NCI-H1694 treated with DMSO at 0.1 percent for 48 hours (cell line): Measurements from ENCODE around the gene GOLGA6D.
"Not testable (repeated sequence)": the region's sequence is repeated elsewhere in the genome, so short reads cannot be mapped to it uniquely, and the experiment has no call there.

Source experiments
- DNase-seq: peaks from one replicate; lab custom pipeline; 2025; lab: John Stamatoyannopoulos, UW

The GOLGA6D gene

GRCh38 chr15:75282572-75282971, at the start of gene GOLGA6D:
Gene GOLGA6D, plus strand, starts transcription at chr15:75282835. Its CDS starts 41 bp downstream, at chr15:75282876.
- not testable (repeated sequence) for DNase-seq

- no peak for DNase-seq
Observed at GRCh38 chr15:75233504-75234190, 49.0 kb upstream of the GOLGA6D start.

- no peak for DNase-seq
Observed at GRCh38 chr15:75234191-75234810, 48.3 kb upstream of the GOLGA6D start.

- no peak for DNase-seq
Observed at GRCh38 chr15:75235051-75235673, 47.5 kb upstream of the GOLGA6D start.

GRCh38 chr15:75235760-75236729, 46.6 kb upstream of the GOLGA6D start:
- DNase-seq = no peak

- no peak for DNase-seq
Observed at GRCh38 chr15:75237316-75237982, 45.2 kb upstream of the GOLGA6D start.

GRCh38 chr15:75238150-75238549, 44.5 kb upstream of the GOLGA6D start:
- no peak for DNase-seq

GRCh38 chr15:75245741-75246140, 36.9 kb upstream of the GOLGA6D start:
- DNase-seq = not testable (repeated sequence)

GRCh38 chr15:75248991-75249390, 33.6 kb upstream of the GOLGA6D start:
- DNase-seq = not testable (repeated sequence)

- DNase-seq = no peak
Observed at GRCh38 chr15:75249726-75250125, 32.9 kb upstream of the GOLGA6D start.

- not testable (repeated sequence) for DNase-seq
Observed at GRCh38 chr15:75251343-75251742, 31.3 kb upstream of the GOLGA6D start.

- not testable (repeated sequence) for DNase-seq
Observed at GRCh38 chr15:75252285-75252684, 30.4 kb upstream of the GOLGA6D start.

- DNase-seq = not testable (repeated sequence)
Observed at GRCh38 chr15:75258034-75258433, 24.6 kb upstream of the GOLGA6D start, which contains the start of gene GOLGA6C. Gene GOLGA6C, plus strand, starts transcription at chr15:75258334. Its CDS starts 265 bp downstream, at chr15:75258599.

- not testable (repeated sequence) for DNase-seq
Observed at GRCh38 chr15:75258620-75259343, 23.9 kb upstream of the GOLGA6D start.

GRCh38 chr15:75259873-75260272, 22.8 kb upstream of the GOLGA6D start:
- not testable (repeated sequence) for DNase-seq

- not testable (repeated sequence) for DNase-seq
Observed at GRCh38 chr15:75273751-75274359, 8.8 kb upstream of the GOLGA6D start.

GRCh38 chr15:75274509-75275107, 8.0 kb upstream of the GOLGA6D start:
- DNase-seq = not testable (repeated sequence)

- DNase-seq = not testable (repeated sequence)
Observed at GRCh38 chr15:75275617-75276016, 7.0 kb upstream of the GOLGA6D start.

- not testable (repeated sequence) for DNase-seq
Observed at GRCh38 chr15:75278497-75278896, 4.1 kb upstream of the GOLGA6D start.

- not testable (repeated sequence) for DNase-seq
Observed at GRCh38 chr15:75284152-75284551, 1.5 kb downstream of the GOLGA6D start.
